Right kidney (tissue), 1 donor: Measurements from ENCODE around the gene CUX1.
"Not testable (repeated sequence)": the region's sequence is repeated elsewhere in the genome, so short reads cannot be mapped to it uniquely, and the experiment has no call there.

Source experiments
- DNase-seq: peaks from one replicate; pipeline ENCODE4 v3.0.0-alpha.2; 2016

CUX1 gene

GRCh38 chr7:101849314-101849713 is 31.9 kb downstream of the CUX1 start:
- not testable (repeated sequence) for DNase-seq

GRCh38 chr7:101852364-101852763 is 34.9 kb downstream of the CUX1 start:
- not testable (repeated sequence) for DNase-seq

GRCh38 chr7:101853684-101854083 is 36.3 kb downstream of the CUX1 start:
- DNase-seq = no peak

GRCh38 chr7:101854084-101854865 is 36.8 kb downstream of the CUX1 start:
- DNase-seq = no peak

GRCh38 chr7:101856473-101857357 is 39.3 kb downstream of the CUX1 start:
- DNase-seq = peak; percentile 71

GRCh38 chr7:101857358-101857811 is 40.0 kb downstream of the CUX1 start:
- no peak for DNase-seq

- DNase-seq = no peak
Observed at GRCh38 chr7:101858437-101859385, 41.3 kb downstream of the CUX1 start.

- DNase-seq = no peak
Observed at GRCh38 chr7:101859411-101860106, 42.1 kb downstream of the CUX1 start.

- DNase-seq = no peak
Observed at GRCh38 chr7:101860316-101861217, 43.1 kb downstream of the CUX1 start.

GRCh38 chr7:101861218-101861775 is 43.9 kb downstream of the CUX1 start:
- DNase-seq = no peak

GRCh38 chr7:101862280-101863220 is 45.1 kb downstream of the CUX1 start:
- no peak for DNase-seq

- DNase-seq = no peak
Observed at GRCh38 chr7:101863598-101863997, 46.2 kb downstream of the CUX1 start.

GRCh38 chr7:101864039-101864438 is 46.6 kb downstream of the CUX1 start:
- no peak for DNase-seq

- DNase-seq = no peak
Observed at GRCh38 chr7:101865031-101865430, 47.6 kb downstream of the CUX1 start.

GRCh38 chr7:101865455-101865854 is 48.0 kb downstream of the CUX1 start:
- DNase-seq = no peak

GRCh38 chr7:101866328-101866727 is 48.9 kb downstream of the CUX1 start:
- DNase-seq = no peak

- DNase-seq = no peak
Observed at GRCh38 chr7:101867265-101867664, 49.8 kb downstream of the CUX1 start.

- not testable (repeated sequence) for DNase-seq
Observed at GRCh38 chr7:101867681-101868080, 50.3 kb downstream of the CUX1 start.
